ENCODE results near the gene LMF2.
A peak's percentile ranks its signal among the peaks of the same experiment; 100 is the strongest.

LMF2 gene

GRCh38 chr22:50481045-50481439 is 26.5 kb downstream of the LMF2 start:
- no peak for DNase-seq

GRCh38 chr22:50479721-50480120 is 27.8 kb downstream of the LMF2 start:
- no peak for DNase-seq

GRCh38 chr22:50477923-50478322 is 29.6 kb downstream of the LMF2 start:
- DNase-seq: no peak

GRCh38 chr22:50476868-50477267 is 30.6 kb downstream of the LMF2 start:
- peak; percentile 53 for DNase-seq

- no peak for DNase-seq
Observed at GRCh38 chr22:50475652-50476002, 31.9 kb downstream of the LMF2 start.

- peak; percentile 78 for DNase-seq
Observed at GRCh38 chr22:50474710-50475651, 32.5 kb downstream of the LMF2 start, which contains the start of gene SBF1. Gene SBF1 (minus strand): TSS chr22:50475035. CDS start chr22:50474840, 195 bp downstream.

- no peak for DNase-seq
Observed at GRCh38 chr22:50473855-50474671, 33.4 kb downstream of the LMF2 start.

- DNase-seq: no peak
Observed at GRCh38 chr22:50473088-50473487, 34.4 kb downstream of the LMF2 start.

GRCh38 chr22:50471962-50472361 is 35.5 kb downstream of the LMF2 start:
- DNase-seq: no peak

GRCh38 chr22:50471197-50471847 is 36.2 kb downstream of the LMF2 start:
- no peak for DNase-seq

- peak; percentile 17 for DNase-seq
Observed at GRCh38 chr22:50470491-50470890, 37.0 kb downstream of the LMF2 start.

- peak; percentile 99 for DNase-seq
Observed at GRCh38 chr22:50469377-50470305, 37.9 kb downstream of the LMF2 start.

- DNase-seq: no peak
Observed at GRCh38 chr22:50468626-50469025, 38.9 kb downstream of the LMF2 start.

GRCh38 chr22:50467773-50468440 is 39.6 kb downstream of the LMF2 start:
- DNase-seq: peak; percentile 48

GRCh38 chr22:50467341-50467740 is 40.2 kb downstream of the LMF2 start:
- DNase-seq: no peak

GRCh38 chr22:50465066-50465930 is 42.2 kb downstream of the LMF2 start:
- DNase-seq: no peak

GRCh38 chr22:50464451-50464850 is 43.1 kb downstream of the LMF2 start:
- DNase-seq: no peak

GRCh38 chr22:50463188-50463900 is 44.2 kb downstream of the LMF2 start:
- no peak for DNase-seq

- no peak for DNase-seq
Observed at GRCh38 chr22:50461979-50462540, 45.4 kb downstream of the LMF2 start.
